Motor neuron (in vitro differentiated cells): Measurements from ENCODE around the gene SYVN1. TPM values are rescaled to one million over a fixed set of nuclear protein-coding genes. Genes with fewer than 3 reads are reported as not detected.
"Not testable (repeated sequence)": the region's sequence is repeated elsewhere in the genome, so short reads cannot be mapped to it uniquely, and the experiment has no call there.

Experiments used
- ATAC-seq, 8 experiments: fragments of 200-7000 bp; cut with Tn5 transposase; replicated peaks in 6 of 8; 2 replicates each; pipeline ENCODE4 v1.8.0; 2021; ENCODE audit warnings: mild to moderate bottlenecking in 8 of 8, moderate library complexity in 8 of 8
- H3K27ac ChIP-seq, 2 donors: fragments of 250-450 bp; sonication (Bioruptor Pico); 2 replicates each; pipeline ENCODE4 v1.9.0; 2021; ENCODE audit warnings: antibody characterized with exemption in 2 of 2, mild to moderate bottlenecking in 2 of 2, moderate library complexity in 1 of 2
- H3K4me1 ChIP-seq, 2 donors: fragments of 250-450 bp; sonication (Bioruptor Pico); replicated peaks in 1 of 2; 2 replicates each; pipeline ENCODE4 v1.6.1; 2021; ENCODE audit warnings: antibody characterized with exemption in 2 of 2, mild to moderate bottlenecking in 2 of 2, moderate library complexity in 1 of 2
- H3K4me3 ChIP-seq, 5 donors: fragments of 250-450 bp; sonication (Bioruptor Pico); 2 replicates each; pipeline ENCODE4 v1.9.0; 2021; ENCODE audit warnings: antibody characterized with exemption in 5 of 5, mild to moderate bottlenecking in 5 of 5, moderate library complexity in 4 of 5
- WGBS, 10 experiments: fragments of 450-650 bp; shearing (Covaris generic); methylation state at CpG; one replicate each; pipeline ENCODE4 v1.0.0; 2022; 5-methylcytosine and 5-hydroxymethylcytosine counted together
- in situ Hi-C, 9 experiments: fragments of 400-800 bp; cut with MboI; loops; one replicate each; pipeline ENCODE4 v1.15.0; 2021; ENCODE audit warnings: low sequenced_read_pairs in 9 of 9, low pct_unique_long_range_greater_than_20kb in 2 of 9; ENCODE audit not compliant: unreplicated experiment in 9 of 9
- total RNA-seq, 8 experiments: library from RNA; unstranded; fragments of 300-600 nt; gene quantifications; 2 replicates each; pipeline versions ENCODE4 v1.2.3 to v1.2.4, GENCODE V29; 2022

SYVN1 gene
- total RNA-seq, result 10 to 100 TPM; 11.0 to 26.5 (median 18.1) TPM

GRCh38 chr11:65134240-65134951 lies at the start of gene SYVN1:
Gene SYVN1 (minus strand): TSS chr11:65134519. CDS start chr11:65133601, 918 bp downstream.
- peak; percentile 78 to 85 (median 82) for ATAC-seq
- Histone ChIP-seq H3K27ac (peak within 1 kb of the TSS; percentile 100), H3K4me1 (peaks cover 10 to 11% of the 10 kb centered on the region in 2 donors), H3K4me3 (peak within 1 kb of the TSS; percentile 71 to 96 (median 84))
- WGBS, 10 experiments, result 0 to 3% (median 0%) methylated on average over 1 to 7 of the region's 60 CpGs; no CpG with 5 or more reads in 5 of the 10 experiments
- in situ Hi-C loops, result no loop called here

DNA sequence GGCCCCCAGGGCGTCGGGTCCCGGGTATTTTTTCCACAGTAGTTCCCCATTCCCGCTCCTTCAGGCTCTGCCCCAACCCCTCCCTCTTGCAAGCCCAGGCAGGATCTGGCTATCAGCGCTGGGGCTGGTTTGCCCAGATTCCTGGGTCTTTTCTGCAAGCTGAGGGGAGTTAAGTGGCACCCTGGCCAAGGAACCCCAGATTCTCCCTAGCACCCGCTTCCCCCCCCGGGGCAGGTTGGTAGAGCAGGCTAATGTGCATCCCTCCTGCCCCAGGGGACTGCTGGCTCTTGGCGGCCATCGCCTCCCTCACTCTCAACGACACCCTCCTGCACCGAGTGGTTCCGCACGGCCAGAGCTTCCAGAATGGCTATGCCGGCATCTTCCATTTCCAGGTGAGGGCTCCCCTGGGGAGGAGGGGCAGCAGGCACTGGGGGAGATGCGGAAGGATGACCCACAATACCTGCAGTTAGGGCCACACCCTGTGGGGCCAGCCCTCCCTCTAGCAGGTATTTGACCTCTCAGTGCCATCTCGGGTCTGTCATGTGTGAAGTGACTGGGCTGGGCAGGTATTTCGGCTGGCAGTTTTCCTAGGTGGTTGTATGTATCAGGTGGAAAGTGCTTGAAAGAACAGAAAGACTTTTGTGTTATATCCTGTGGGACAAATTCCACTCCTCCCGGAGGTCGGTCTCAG lies 49.0 kb upstream of the SYVN1 start:
- peak overlapping the region in 1 of 5 donors; percentile 94 for H3K4me3 ChIP-seq
- in situ Hi-C loops, result no loop called here
- H3K27ac ChIP-seq, result no peak overlapping the region
- WGBS, 10 experiments, result 73 to 93% (median 90%) methylated on average over 2 to 3 of the region's 19 CpGs; no CpG with 5 or more reads in 7 of the 10 experiments
- peaks cover 8 to 13% of the 10 kb centered on the region in 2 donors for H3K4me1 ChIP-seq
- ATAC-seq, result no peak

- WGBS, 10 experiments, result 20 to 81% (median 48%) methylated on average over 1 to 8 of the region's 23 CpGs; no CpG with 5 or more reads in 6 of the 10 experiments
- H3K4me3 ChIP-seq, result peak overlapping the region; percentile 57 to 94 (median 61)
- peak; percentile 20 to 51 (median 40) for ATAC-seq
- in situ Hi-C loops, result no loop called here
- peak overlapping the region; percentile 70 to 81 for H3K27ac ChIP-seq
- H3K4me1 ChIP-seq, result peaks cover 8 to 13% of the 10 kb centered on the region in 2 donors
Observed at GRCh38 chr11:65182258-65183170, 48.2 kb upstream of the SYVN1 start.

GRCh38 chr11:65181569-65182257 lies 47.4 kb upstream of the SYVN1 start, which contains the start of gene CAPN1:
Gene CAPN1 (plus strand): TSS chr11:65181928. CDS start chr11:65182702, 774 bp downstream.
- peak within 1 kb of the TSS; percentile 57 to 94 (median 61) for H3K4me3 ChIP-seq
- H3K4me1 ChIP-seq, result peaks cover 8 to 13% of the 10 kb centered on the region in 2 donors
- ATAC-seq, result peak; percentile 68 to 74 (median 72)
- in situ Hi-C loops, result no loop called here
- WGBS, 10 experiments, result 0% methylated on average over 1 of the region's 43 CpGs; no CpG with 5 or more reads in 9 of the 10 experiments
- H3K27ac ChIP-seq, result peak within 1 kb of the TSS; percentile 70 to 81

- 0% methylated on average over 1 of the region's 60 CpGs; no CpG with 5 or more reads in 9 of the 10 experiments for WGBS, 10 experiments
- Histone ChIP-seq H3K4me3 (peak overlapping the region; percentile 57 to 94 (median 61)), H3K27ac (peak overlapping the region; percentile 70 to 81), H3K4me1 (peaks cover 8 to 13% of the 10 kb centered on the region in 2 donors)
- ATAC-seq, result peak; percentile 68 to 89 (median 82)
- in situ Hi-C loops, result no loop called here
Observed at GRCh38 chr11:65180877-65181568, 46.7 kb upstream of the SYVN1 start.

DNA sequence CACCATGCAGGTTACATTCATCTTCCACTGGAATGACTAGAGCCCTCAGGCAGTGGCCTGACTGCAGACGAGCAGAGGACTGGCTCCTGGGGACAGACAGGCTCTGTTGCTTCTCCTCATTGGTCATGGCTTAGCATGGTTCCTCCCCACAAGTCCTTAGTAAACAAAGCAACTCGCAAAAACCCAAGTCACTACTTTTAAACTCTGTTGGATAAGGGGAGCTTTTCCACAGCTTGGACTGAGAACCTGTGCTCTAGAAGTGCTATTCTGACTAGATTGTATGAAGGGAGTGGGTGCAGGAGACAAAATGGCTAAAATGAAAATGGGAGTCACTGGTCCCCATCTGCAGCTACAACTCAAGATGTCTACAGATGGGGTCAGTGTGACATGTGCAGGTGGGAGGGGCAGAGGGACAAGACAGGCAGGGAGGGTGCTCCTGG lies 40.3 kb upstream of the SYVN1 start:
- in situ Hi-C loops, H3K4me1 ChIP-seq, ATAC-seq, H3K4me3 ChIP-seq: not testable (repeated sequence)
- 18 to 52% (median 28%) methylated on average over 1 to 2 of the region's 2 CpGs; no CpG with 5 or more reads in 4 of the 10 experiments for WGBS, 10 experiments
- H3K27ac ChIP-seq, result peak overlapping the region in 1 of 2 donors; percentile 19

DNA sequence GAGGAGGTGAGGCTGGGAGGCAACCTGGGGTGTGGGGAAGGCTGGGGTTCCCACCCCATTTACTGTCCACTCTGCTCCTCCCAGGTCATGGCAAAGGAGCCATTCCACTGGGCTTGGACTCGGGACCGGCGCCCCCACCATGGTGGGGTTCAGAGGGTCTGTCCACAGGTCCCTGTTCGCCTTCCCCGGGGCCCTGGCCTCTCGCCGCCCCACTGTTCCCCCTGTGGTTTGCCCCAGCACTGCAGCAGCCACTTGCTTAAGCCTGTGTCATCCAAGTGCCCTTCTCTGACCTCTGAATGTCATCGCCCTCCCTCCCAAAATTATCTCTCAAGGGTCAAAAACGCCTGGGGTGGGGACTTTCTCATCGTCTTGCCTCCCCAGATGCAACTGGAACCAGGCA lies 38.3 kb upstream of the SYVN1 start:
- Histone ChIP-seq H3K27ac (no peak overlapping the region), H3K4me3 (no peak overlapping the region), H3K4me1 (no peaks in the 10 kb centered on the region)
- WGBS, 10 experiments, result 25 to 100% (median 50%) methylated on average over 1 to 3 of the region's 10 CpGs; no CpG with 5 or more reads in 5 of the 10 experiments
- ATAC-seq, result no peak
- in situ Hi-C loops, result no loop called here

DNA sequence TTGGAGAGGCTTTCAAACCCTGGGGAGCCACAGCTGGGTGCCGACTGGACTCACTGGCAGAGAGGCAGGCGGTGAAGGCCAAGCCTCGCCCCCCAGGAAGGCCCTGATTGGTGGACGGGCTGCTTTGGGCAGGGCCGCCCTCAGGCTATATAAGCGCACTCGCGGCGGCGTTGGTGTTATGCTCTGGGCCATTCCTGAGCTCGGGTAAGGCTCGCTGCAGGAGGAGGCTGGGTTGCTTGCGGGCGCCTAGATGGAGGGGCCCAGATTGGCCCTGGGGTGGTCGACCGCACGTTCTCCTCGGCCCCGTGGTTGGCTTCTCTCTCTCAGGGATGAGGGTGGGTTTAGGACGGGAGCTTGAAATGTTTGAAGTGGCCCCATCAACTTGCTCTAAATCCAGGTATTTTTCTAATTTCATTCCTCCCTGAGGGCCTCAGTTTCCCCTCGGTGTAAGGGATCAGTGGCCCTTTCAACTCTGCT lies 35.8 kb upstream of the SYVN1 start, which contains the start of gene SPDYC:
Gene SPDYC (plus strand): TSS at position 176 of the 477 bp plus-strand sequence. CDS start 1,125 bp downstream, outside the sequence.
- 88 to 100% (median 91%) methylated on average over 2 to 13 of the region's 21 CpGs; no CpG with 5 or more reads in 7 of the 10 experiments for WGBS, 10 experiments
- in situ Hi-C loops, result no loop called here
- H3K4me3 ChIP-seq, result no peak within 1 kb of the TSS
- ATAC-seq, result peak in 1 of 8 experiments; percentile 6
- no peaks in the 10 kb centered on the region for H3K4me1 ChIP-seq
- no peak within 1 kb of the TSS for H3K27ac ChIP-seq

GRCh38 chr11:65169164-65169641 lies 34.9 kb upstream of the SYVN1 start:
- in situ Hi-C loops, result no loop called here
- no peak for ATAC-seq
- Histone ChIP-seq H3K4me3 (no peak overlapping the region), H3K27ac (no peak overlapping the region), H3K4me1 (no peaks in the 10 kb centered on the region)
- 55 to 93% (median 70%) methylated on average over 1 to 7 of the region's 11 CpGs; no CpG with 5 or more reads in 3 of the 10 experiments for WGBS, 10 experiments

DNA sequence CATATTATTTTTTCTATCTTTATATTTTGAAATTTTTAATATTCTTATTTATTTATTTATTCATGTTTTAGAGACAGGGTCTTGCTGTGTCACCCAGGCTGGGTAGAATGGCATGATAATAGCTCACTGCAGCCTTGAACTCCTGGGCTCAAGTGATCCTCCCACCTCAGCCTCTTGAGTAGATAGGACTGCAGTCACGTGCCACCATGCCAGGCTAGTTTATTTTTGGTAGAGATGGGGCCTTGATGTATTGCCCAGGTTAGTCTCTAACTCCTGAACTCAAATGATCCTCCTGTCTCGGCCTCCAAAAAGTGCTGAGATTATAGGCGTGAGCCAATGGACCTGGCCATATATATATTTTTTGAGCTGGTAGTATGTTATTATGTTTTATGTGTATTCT lies 33.3 kb upstream of the SYVN1 start:
- no peak overlapping the region for H3K4me3 ChIP-seq
- in situ Hi-C loops, result no loop called here
- no peak overlapping the region for H3K27ac ChIP-seq
- 56 to 100% (median 80%) methylated on average over 1 to 3 of the region's 3 CpGs; no CpG with 5 or more reads in 5 of the 10 experiments for WGBS, 10 experiments
- no peak for ATAC-seq
- no peaks in the 10 kb centered on the region for H3K4me1 ChIP-seq

GRCh38 chr11:65166893-65167292 lies 32.6 kb upstream of the SYVN1 start:
- Histone ChIP-seq H3K4me3 (no peak overlapping the region), H3K4me1 (no peaks in the 10 kb centered on the region), H3K27ac (no peak overlapping the region)
- no peak for ATAC-seq
- 77 to 100% (median 94%) methylated on average over 2 to 3 of the region's 3 CpGs; no CpG with 5 or more reads in 1 of the 10 experiments for WGBS, 10 experiments
- in situ Hi-C loops, result no loop called here
